Gastroesophageal sphincter (tissue), 4 donors: Measurements from ENCODE around the gene SSRP1. TPM values are rescaled to one million over a fixed set of nuclear protein-coding genes. Genes with fewer than 3 reads are reported as not detected.
A peak's percentile ranks its signal among the peaks of the same experiment; 100 is the strongest.

Experiments used
- ATAC-seq: fragments of 150-250 bp; one replicate; pipeline ENCODE4 v1.9.1; 2016; ENCODE audit warnings: mild to moderate bottlenecking, moderate library complexity
- H3K27ac ChIP-seq, 4 donors: fragments of 200-600 bp; sonication (generic) in 3 of 4; 1 replicate in 3 of 4; 2 replicates in 1 of 4; pipeline ENCODE4 v1.5.1; 2016 to 2019
- H3K27me3 ChIP-seq: fragments of 200-600 bp; sonication (generic); one replicate; pipeline ENCODE4 v1.5.1; 2019
- H3K36me3 ChIP-seq, 2 donors: fragments of 200-600 bp; sonication (generic); one replicate each; pipeline ENCODE4 v1.5.1; 2019; ENCODE audit warnings: control low read depth in 1 of 2
- H3K4me1 ChIP-seq, 3 donors: fragments of 200-600 bp; sonication (generic); 1 replicate in 2 of 3; 2 replicates in 1 of 3; pipeline ENCODE4 v1.5.1; 2016 to 2019; ENCODE audit warnings: control low read depth in 2 of 3
- H3K4me3 ChIP-seq, 2 donors: fragments of 200-600 bp; sonication (generic); one replicate each; pipeline ENCODE4 v1.5.1; 2019; ENCODE audit warnings: mild to moderate bottlenecking in 1 of 2, moderate library complexity in 1 of 2
- H3K9me3 ChIP-seq, 3 donors: fragments of 200-600 bp; sonication (generic); one replicate each; pipeline ENCODE4 v1.5.1; 2017 to 2019; ENCODE audit warnings: control low read depth in 2 of 3
- CTCF ChIP-seq, 4 experiments: fragments of 200-600 bp in 2 of 4; fragments of 450-650 bp in 2 of 4; sonication (generic) in 1 of 4; IDR thresholded peaks; one replicate each; pipeline ENCODE4 v1.5.1; 2017 to 2019; ENCODE audit warnings: antibody characterized with exemption in 4 of 4, mild to moderate bottlenecking in 2 of 4, moderate library complexity in 2 of 4
- EP300 ChIP-seq: sonication (generic); formaldehyde crosslinking; IDR thresholded peaks from one replicate; pipeline ENCODE4 v1.6.1; 2017; ENCODE audit warnings: antibody characterized with exemption, mild to moderate bottlenecking
- POLR2A ChIP-seq, 2 donors: fragments of 450-650 bp; IDR thresholded peaks; one replicate each; pipeline ENCODE4 v1.6.1; 2017; ENCODE audit warnings: antibody characterized with exemption in 2 of 2, mild to moderate bottlenecking in 2 of 2, moderate library complexity in 1 of 2
- POLR2AphosphoS5 ChIP-seq: sonication (generic); formaldehyde crosslinking; IDR thresholded peaks from one replicate; pipeline ENCODE4 v1.6.1; 2017; ENCODE audit warnings: antibody characterized with exemption
- WGBS, 2 donors: methylation state at CpG; one replicate each; pipeline ENCODE4 v1.1.5; 2018; ENCODE audit warnings: low coverage in 1 of 2; 5-methylcytosine and 5-hydroxymethylcytosine counted together
- total RNA-seq, 4 donors: library from RNA; depleted of rRNA; stranded (reverse); fragments of >200 nt; gene quantifications; one replicate each; pipeline ENCODE4 v1.1.0, GENCODE V29; 2016

SSRP1 gene
- total RNA-seq, 4 donors from 2014 or later: 66.0 to 101 (median 79.8) TPM

GRCh38 chr11:57321388-57322255 is 14.1 kb downstream of the SSRP1 start:
- Histone ChIP-seq H3K4me1 (peaks cover 7 to 89% (median 61%) of the 10 kb centered on the region in 3 donors), H3K27me3 (no peaks in the 10 kb centered on the region), H3K9me3 (no peaks in the 10 kb centered on the region), H3K4me3 (peak overlapping the region; percentile 22 to 96), H3K27ac (peak overlapping the region; percentile 86 to 98 (median 97)), H3K36me3 (peaks cover 3 to 50% of the 10 kb centered on the region in 2 donors)
- TF ChIP-seq CTCF (IDR thresholded peaks at IDR 0.05) (no peak), POLR2A (IDR thresholded peaks at IDR 0.05) (peak in 1 of 2 donors; percentile 1)
- WGBS, 2 donors: 27 to 31% methylated on average over 4 of the region's 6 CpGs
- ATAC-seq: no peak

GRCh38 chr11:57320719-57321387 is 14.8 kb downstream of the SSRP1 start:
- no peak for ATAC-seq
- peaks cover 3 to 89% (median 62%) of the 10 kb centered on the region in 3 donors for H3K4me1 ChIP-seq
- H3K36me3 ChIP-seq: peaks cover 3 to 50% of the 10 kb centered on the region in 2 donors
- H3K27me3 ChIP-seq: no peaks in the 10 kb centered on the region
- TF ChIP-seq POLR2AphosphoS5: no peak
- TF ChIP-seq POLR2A (IDR thresholded peaks at IDR 0.05): no peak
- TF ChIP-seq CTCF (IDR thresholded peaks at IDR 0.05): no peak
- no peak for TF ChIP-seq EP300
- H3K27ac ChIP-seq: peak overlapping the region in 3 of 4 donors; percentile 97 to 98 (median 97)
- H3K9me3 ChIP-seq: no peaks in the 10 kb centered on the region
- WGBS, 2 donors: 25 to 59% methylated on average over 1 to 2 of the region's 2 CpGs
- peak overlapping the region in 1 of 2 donors; percentile 96 for H3K4me3 ChIP-seq

- peak overlapping the region in 3 of 4 donors; percentile 97 to 98 (median 97) for H3K27ac ChIP-seq
- no peaks in the 10 kb centered on the region for H3K27me3 ChIP-seq
- no peak for ATAC-seq
- H3K9me3 ChIP-seq: no peaks in the 10 kb centered on the region
- 73 to 86% methylated on average over 3 to 4 of the region's 22 CpGs for WGBS, 2 donors
- peak overlapping the region in 1 of 2 donors; percentile 24 for H3K4me3 ChIP-seq
- peaks cover 0 to 89% (median 64%) of the 10 kb centered on the region in 3 donors for H3K4me1 ChIP-seq
- TF ChIP-seq POLR2AphosphoS5 (no peak), CTCF (IDR thresholded peaks at IDR 0.05) (no peak), EP300 (no peak), POLR2A (IDR thresholded peaks at IDR 0.05) (no peak)
- H3K36me3 ChIP-seq: peaks cover 3 to 56% of the 10 kb centered on the region in 2 donors
Measured at GRCh38 chr11:57320067-57320718, 15.5 kb downstream of the SSRP1 start.

- H3K36me3 ChIP-seq: peaks cover 3 to 76% of the 10 kb centered on the region in 2 donors
- no peak for ATAC-seq
- TF ChIP-seq POLR2AphosphoS5: no peak
- TF ChIP-seq POLR2A (IDR thresholded peaks at IDR 0.05): no peak
- TF ChIP-seq CTCF (IDR thresholded peaks at IDR 0.05): no peak
- no peak for TF ChIP-seq EP300
- peak overlapping the region in 1 of 2 donors; percentile 20 for H3K4me3 ChIP-seq
- WGBS, 2 donors: no CpG with 5 or more reads among the region's 2 CpGs
- H3K4me1 ChIP-seq: peaks cover 0 to 100% (median 71%) of the 10 kb centered on the region in 3 donors
- H3K27ac ChIP-seq: peak overlapping the region in 3 of 4 donors; percentile 58 to 65 (median 60)
- H3K27me3 ChIP-seq: no peaks in the 10 kb centered on the region
- no peaks in the 10 kb centered on the region for H3K9me3 ChIP-seq
Measured at GRCh38 chr11:57318178-57318577, 17.5 kb downstream of the SSRP1 start.
